Adrenal gland (tissue), 12 donors: Measurements from ENCODE around the gene HOXA5. TPM values are rescaled to one million over a fixed set of nuclear protein-coding genes. Genes with fewer than 3 reads are reported as not detected.

Experiments used
- DNase-seq, 7 donors: peaks; one replicate each; pipeline ENCODE4 v3.0.0-alpha.2; 2019 to 2020
- H3K27ac ChIP-seq, 5 donors: fragments of 200-600 bp; sonication (generic) in 4 of 5; 1 replicate in 3 of 5; 2 replicates in 2 of 5; pipeline versions ENCODE4 v1.5.1 to v1.8.0; 2016 to 2020; ENCODE audit warnings: mild to moderate bottlenecking in 1 of 5
- H3K27me3 ChIP-seq: fragments of 200-600 bp; 2 replicates; pipeline ENCODE4 v1.8.0; 2021
- H3K36me3 ChIP-seq, 2 donors: fragments of 200-600 bp; replicated peaks in 1 of 2; 1 replicate in 1 of 2; 2 replicates in 1 of 2; pipeline versions ENCODE4 v1.5.1 to v1.8.0; 2018 to 2022
- H3K4me1 ChIP-seq, 2 donors: fragments of 200-600 bp; replicated peaks in 1 of 2; 1 replicate in 1 of 2; 2 replicates in 1 of 2; pipeline versions ENCODE4 v1.5.1 to v1.8.0; 2018 to 2021
- H3K4me3 ChIP-seq, 4 donors: fragments of 200-600 bp; sonication (generic) in 3 of 4; one replicate each; pipeline ENCODE4 v1.5.1; 2016 to 2018
- H3K9me3 ChIP-seq, 3 donors: fragments of 200-600 bp; sonication (generic) in 1 of 3; replicated peaks in 1 of 3; 1 replicate in 2 of 3; 2 replicates in 1 of 3; pipeline versions ENCODE4 v1.5.1 to v1.8.0; 2016 to 2021
- POLR2A ChIP-seq, 2 donors: fragments of 450-650 bp; IDR thresholded peaks; one replicate each; pipeline ENCODE4 v1.6.1; 2017; ENCODE audit warnings: antibody characterized with exemption in 2 of 2, mild to moderate bottlenecking in 2 of 2, moderate library complexity in 1 of 2
- WGBS, 4 donors: extraction: QIAGEN DNeasy Blood & Tissue Kit in 2 of 4; methylation state at CpG; one replicate each; pipeline versions ENCODE4 v1.1.5 to v1.1.7; 2013 to 2017; 5-methylcytosine and 5-hydroxymethylcytosine counted together
- intact Hi-C, 2 donors: fragments of 100-400 bp; cut with DNase I; formaldehyde crosslinking; loops; one replicate each; pipeline versions ENCODE4 v1.14.1 to v1.15.0; 2022 to 2023
- polyA plus RNA-seq, 3 donors: library from polyadenylated mRNA; stranded (reverse); fragments of 200-250 nt in 2 of 3; fragments of 350-450 nt in 1 of 3; fragmentation: Illumina TruSeq in 1 of 3; extraction: RNeasy Lipid Tissue Mini Kit (QIAGEN cat#74804) in 1 of 3; gene quantifications; one replicate each; pipeline ENCODE4 v1.2.3, GENCODE V29; 2013 to 2014
- total RNA-seq, 9 donors: library from RNA; depleted of rRNA in 4 of 9; stranded (reverse); fragments of >200 nt in 4 of 9; fragments of 120-200 nt in 1 of 9; fragmentation: NEBNext Ultra II Directional in 1 of 9; extraction: Animal tissue kit (Norgen Biotek cat#: 25700) in 1 of 9; gene quantifications; one replicate each; pipeline versions ENCODE4 v1.1.0 to v1.2.4, GENCODE V29; 2013 to 2023
- TF ChIP-seq, protein P1 (sequence below), 6 experiments: fragments of 450-650 bp in 4 of 6; fragments of 200-600 bp in 2 of 6; sonication (generic) in 1 of 6; IDR thresholded peaks; 1 replicate in 5 of 6; 2 replicates in 1 of 6; pipeline versions ENCODE4 v1.5.1 to v1.8.0; 2016 to 2021; ENCODE audit warnings: antibody characterized with exemption in 6 of 6, mild to moderate bottlenecking in 2 of 6, moderate library complexity in 1 of 6
- donor health status: healthy with polysubstance abuse.
- donor health status: Bipolar disorder and iron deficiency.
- donor health status: DM: yes; HTN: yes; CAD: no.
- donor health status: DM: no; HTN: no; CAD: no.
- donor health status: DM: no; HTN: no; CAD: no.
- donor health status: DM: yes; HTN: yes; CAD: no.

Gene HOXA5
- total and polyA plus RNA-seq, 12 donors: 21.8 to 132 (median 57.0) TPM

DNA sequence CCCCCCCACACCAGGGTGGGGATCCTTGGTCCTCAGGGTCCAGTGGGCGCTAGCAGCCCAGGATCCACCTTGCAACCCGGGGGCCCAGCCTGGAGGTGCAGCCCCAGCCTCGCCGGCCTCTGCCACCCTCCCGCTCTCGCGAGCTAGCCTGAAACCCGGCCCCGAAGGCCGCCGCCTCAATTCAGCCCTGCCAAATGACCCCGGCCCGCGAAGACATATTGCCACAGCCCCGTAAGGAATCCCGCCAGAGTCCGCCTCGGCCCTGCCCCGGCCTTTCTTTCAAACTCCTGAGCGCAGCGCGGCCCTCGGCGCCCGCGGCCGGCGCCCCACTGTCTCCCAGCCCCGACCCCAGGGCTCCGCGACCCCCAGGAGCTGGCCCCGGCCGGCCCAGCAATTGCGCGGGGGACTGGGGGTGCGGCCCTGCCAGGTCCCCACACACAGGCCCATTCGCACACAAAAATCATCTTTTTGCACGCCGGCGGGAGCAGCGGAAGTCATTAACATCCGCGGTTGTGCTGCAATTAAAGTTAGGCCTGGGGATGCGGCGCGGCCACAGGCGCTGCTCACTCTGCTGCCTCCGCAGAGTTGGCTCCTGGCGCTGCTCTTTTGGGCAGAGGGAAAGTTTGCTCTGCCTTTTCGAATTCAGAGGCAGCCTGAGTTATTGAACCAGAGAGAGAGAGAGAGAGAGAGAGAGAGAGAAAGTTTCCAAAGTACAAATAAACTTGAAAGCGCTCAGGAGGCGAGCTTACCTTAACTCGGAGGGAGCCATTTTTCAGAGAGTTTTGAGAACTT is 4.0 kb downstream of the HOXA5 start:
- peak overlapping the region in 4 of 5 donors; percentile 59 to 99 (median 80) for H3K27ac ChIP-seq
- TF ChIP-seq, protein P1, sequence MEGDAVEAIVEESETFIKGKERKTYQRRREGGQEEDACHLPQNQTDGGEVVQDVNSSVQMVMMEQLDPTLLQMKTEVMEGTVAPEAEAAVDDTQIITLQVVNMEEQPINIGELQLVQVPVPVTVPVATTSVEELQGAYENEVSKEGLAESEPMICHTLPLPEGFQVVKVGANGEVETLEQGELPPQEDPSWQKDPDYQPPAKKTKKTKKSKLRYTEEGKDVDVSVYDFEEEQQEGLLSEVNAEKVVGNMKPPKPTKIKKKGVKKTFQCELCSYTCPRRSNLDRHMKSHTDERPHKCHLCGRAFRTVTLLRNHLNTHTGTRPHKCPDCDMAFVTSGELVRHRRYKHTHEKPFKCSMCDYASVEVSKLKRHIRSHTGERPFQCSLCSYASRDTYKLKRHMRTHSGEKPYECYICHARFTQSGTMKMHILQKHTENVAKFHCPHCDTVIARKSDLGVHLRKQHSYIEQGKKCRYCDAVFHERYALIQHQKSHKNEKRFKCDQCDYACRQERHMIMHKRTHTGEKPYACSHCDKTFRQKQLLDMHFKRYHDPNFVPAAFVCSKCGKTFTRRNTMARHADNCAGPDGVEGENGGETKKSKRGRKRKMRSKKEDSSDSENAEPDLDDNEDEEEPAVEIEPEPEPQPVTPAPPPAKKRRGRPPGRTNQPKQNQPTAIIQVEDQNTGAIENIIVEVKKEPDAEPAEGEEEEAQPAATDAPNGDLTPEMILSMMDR (IDR thresholded peaks at IDR 0.05): no peak
- TF ChIP-seq POLR2A (IDR thresholded peaks at IDR 0.05): no peak
- no peaks in the 10 kb centered on the region for H3K9me3 ChIP-seq
- DNase-seq: peak in 2 of 7 donors; percentile 43 to 56
- intact Hi-C loops: loop anchor here (5.0 kb wide), 1 partner anchor 282 kb away; no protein-coding TSS in a partner anchor
- peaks cover 0 to 2% of the 10 kb centered on the region in 2 donors for H3K36me3 ChIP-seq
- H3K4me1 ChIP-seq: peaks cover 15 to 29% of the 10 kb centered on the region in 2 donors
- WGBS, 4 donors: 57 to 68% (median 64%) methylated on average over 40 to 53 of the region's 53 CpGs
- peak overlapping the region in 1 of 4 donors; percentile 25 for H3K4me3 ChIP-seq
- H3K27me3 ChIP-seq: no peaks in the 10 kb centered on the region

DNA sequence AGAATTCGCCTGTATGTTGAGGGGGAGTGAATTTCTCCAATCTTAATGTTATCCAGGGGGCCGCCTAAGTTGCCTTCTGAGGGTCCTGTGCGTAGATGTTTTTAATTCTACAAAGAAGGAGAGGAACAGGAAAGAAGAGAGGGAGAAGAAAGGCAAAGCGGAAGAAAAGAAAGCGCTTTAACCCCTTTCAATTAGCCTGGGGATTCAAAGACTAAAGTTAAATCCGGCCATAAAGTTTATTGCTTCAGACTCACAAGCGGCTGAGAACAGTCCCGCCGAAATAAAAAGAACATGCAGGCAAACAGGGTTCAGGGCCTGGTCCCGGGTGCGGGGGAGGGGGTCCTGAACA is 4.5 kb downstream of the HOXA5 start:
- 74 to 80% (median 76%) methylated on average over 11 of the region's 11 CpGs for whole genome bisulfite sequencing, 4 donors
- H3K27ac ChIP-seq: peak overlapping the region in 4 of 5 donors; percentile 59 to 99 (median 80)
- intact Hi-C loops: no loop called here
- no peaks in the 10 kb centered on the region for H3K27me3 ChIP-seq
- peak overlapping the region in 1 of 4 donors; percentile 25 for H3K4me3 ChIP-seq
- TF ChIP-seq POLR2A (IDR thresholded peaks at IDR 0.05): no peak
- TF ChIP-seq, protein P1 (IDR thresholded peaks at IDR 0.05): no peak
- no peaks in the 10 kb centered on the region for H3K9me3 ChIP-seq
- DNase-seq: no peak
- no peaks in the 10 kb centered on the region for H3K36me3 ChIP-seq
- peaks cover 14 to 33% of the 10 kb centered on the region in 2 donors for H3K4me1 ChIP-seq

DNA sequence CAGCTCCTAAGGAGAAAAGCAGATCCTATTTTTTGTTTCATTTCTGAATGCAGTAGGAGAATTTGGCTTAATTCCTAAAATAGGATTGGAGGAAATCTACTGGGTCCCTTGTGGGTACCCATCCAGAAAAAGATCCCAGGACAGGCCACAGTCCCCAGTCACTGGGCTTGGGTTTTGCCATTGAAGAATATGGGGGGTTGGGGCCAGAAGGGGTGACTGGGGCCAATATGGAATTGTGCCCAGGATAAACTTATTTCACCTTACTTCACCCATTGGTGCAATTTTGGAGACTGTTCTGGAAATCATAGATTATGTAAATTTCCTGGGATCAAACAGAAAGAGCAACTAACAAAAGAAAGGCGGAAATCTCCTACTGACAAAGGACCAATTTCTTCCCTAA is 5.0 kb downstream of the HOXA5 start:
- Histone ChIP-seq H3K9me3 (no peaks in the 10 kb centered on the region), H3K27me3 (no peaks in the 10 kb centered on the region), H3K27ac (peak overlapping the region in 4 of 5 donors; percentile 25 to 99 (median 79)), H3K36me3 (no peaks in the 10 kb centered on the region), H3K4me1 (peaks cover 12 to 37% of the 10 kb centered on the region in 2 donors), H3K4me3 (no peak overlapping the region)
- no peak for TF ChIP-seq POLR2A (IDR thresholded peaks at IDR 0.05)
- TF ChIP-seq, protein P1 (IDR thresholded peaks at IDR 0.05): no peak
- intact Hi-C loops: no loop called here
- DNase-seq: peak in 1 of 7 donors; percentile 38
- 81 to 93% (median 87%) methylated on average over 1 of the region's 1 CpG for WGBS, 4 donors

DNA sequence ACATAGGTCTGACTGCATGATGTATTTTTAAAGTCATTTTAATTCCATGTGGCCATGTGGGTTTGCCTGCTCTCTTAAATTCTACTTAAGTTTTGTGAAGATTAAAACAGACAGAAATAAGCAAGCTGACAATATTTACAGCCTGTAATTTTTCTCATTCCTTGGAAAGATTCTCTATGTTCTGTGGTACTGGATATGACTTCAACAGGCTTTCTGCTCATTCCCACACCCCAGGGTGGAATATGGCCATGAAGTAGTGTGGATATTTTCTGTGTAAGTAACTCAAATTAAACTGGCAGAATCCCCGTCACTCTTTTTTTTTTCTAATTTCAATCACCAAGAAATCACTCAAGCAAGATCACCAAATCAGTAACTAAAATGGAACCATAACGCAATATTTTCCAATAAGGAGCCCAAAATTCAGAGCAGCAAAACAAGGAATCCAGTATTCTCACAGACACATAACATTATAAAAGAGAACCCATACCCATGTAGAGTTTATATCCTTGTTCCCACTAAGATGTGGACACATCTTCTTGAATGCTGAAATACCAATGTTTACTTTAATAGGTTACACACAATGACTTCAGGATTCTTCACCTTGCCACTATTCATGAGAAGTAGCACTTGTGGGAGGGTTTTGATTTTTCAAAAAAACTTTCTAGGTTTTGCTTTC is 5.7 kb downstream of the HOXA5 start:
- intact Hi-C loops: no loop called here
- Histone ChIP-seq H3K4me3 (no peak overlapping the region), H3K36me3 (no peaks in the 10 kb centered on the region), H3K27me3 (no peaks in the 10 kb centered on the region), H3K27ac (peak overlapping the region in 4 of 5 donors; percentile 59 to 99 (median 81)), H3K9me3 (no peaks in the 10 kb centered on the region), H3K4me1 (peaks cover 12 to 37% of the 10 kb centered on the region in 2 donors)
- TF ChIP-seq, protein P1 (IDR thresholded peaks at IDR 0.05): no peak
- TF ChIP-seq POLR2A (IDR thresholded peaks at IDR 0.05): no peak
- DNase-seq: no peak
- WGBS, 4 donors: 80 to 88% (median 86%) methylated on average over 2 of the region's 2 CpGs
